HepG2 (cell line): ENCODE measurements around the gene PACC1. TPM values are rescaled to one million over a fixed set of nuclear protein-coding genes. Genes with fewer than 3 reads are reported as not detected.

Experiments used
- ATAC-seq: fragments of 200-7000 bp; cut with Tn5 transposase; 3 replicates; pipeline ENCODE4 v1.9.1; 2020; ENCODE audit warnings: mild to moderate bottlenecking, moderate library complexity
- BruUV-seq: library from RNA; stranded (reverse); fragments of 400-500 nt; replicated peaks from 2 replicates; lab custom pipeline; 2021; lab: Mats Ljungman, UMichigan
- CTCF ChIA-PET: fragments of 300-600 bp; formaldehyde crosslinking; extraction: SDS; loops from one replicate; lab custom pipeline; 2021; ENCODE audit warnings: low total read pairs, inconsistent platforms, low intra/inter-chr PET ratio; lab: Yijun Ruan, JAX
- POLR2A ChIA-PET: fragments of 350-600 bp; sonication (Branson Sonifier 250); formaldehyde crosslinking; loops from one replicate; lab custom pipeline; 2020; ENCODE audit warnings: antibody characterized with exemption, inconsistent platforms; lab: Yijun Ruan, JAX
- DNase-seq: peaks from one replicate; pipeline ENCODE4 v3.0.0-alpha.2; 2015; ENCODE audit warnings: low spot score
- FAIRE-seq: peaks from 3 replicates; lab custom pipeline; 2011; peaks lifted over from hg19 to GRCh38; lab: Jason Lieb, UNC
- H2AFZ ChIP-seq: one replicate; pipeline ENCODE4 v1.6.1; 2011; ENCODE audit warnings: low read length, inconsistent platforms
- H3K27ac ChIP-seq: fragments of 300-600 bp; 3 replicates; pipeline ENCODE4 v1.8.0; 2011; ENCODE audit warnings: mixed run types, mild to moderate bottlenecking, mixed read lengths, low read length, inconsistent platforms; ENCODE audit not compliant: insufficient read depth; ENCODE audit errors: extremely low read length
- H3K27me3 ChIP-seq, 2 experiments: fragments of 200-600 bp in 1 of 2; 2 replicates in 1 of 2; 3 replicates in 1 of 2; pipeline versions ENCODE4 v1.6.0 to v1.8.0; 2011; ENCODE audit warnings: low read length in 2 of 2, mild to moderate bottlenecking in 2 of 2, moderate library complexity in 2 of 2, inconsistent platforms in 1 of 2; ENCODE audit not compliant: insufficient read depth in 2 of 2, control insufficient read depth in 1 of 2
- H3K36me3 ChIP-seq, 2 experiments: fragments of 200-600 bp in 1 of 2; replicated peaks in 1 of 2; 2 replicates in 1 of 2; 3 replicates in 1 of 2; pipeline versions ENCODE4 v1.5.1 to v1.8.0; 2011; ENCODE audit warnings: low read length in 2 of 2, inconsistent platforms in 1 of 2; ENCODE audit not compliant: insufficient read depth in 2 of 2, control insufficient read depth in 1 of 2
- H3K4me1 ChIP-seq: 2 replicates; pipeline ENCODE4 v1.5.1; 2012; ENCODE audit warnings: low read length, inconsistent platforms; ENCODE audit not compliant: insufficient read depth
- H3K4me2 ChIP-seq: 2 replicates; pipeline ENCODE4 v1.6.0; 2011; ENCODE audit warnings: low read depth, low read length, inconsistent platforms
- H3K4me3 ChIP-seq, 3 experiments: fragments of 200-600 bp in 1 of 3; sonication (generic), shearing (Covaris generic) in 1 of 3; replicated peaks in 1 of 3; 2 replicates each; pipeline ENCODE4 v1.5.1; 2011 to 2016; ENCODE audit warnings: low read length in 3 of 3, inconsistent platforms in 2 of 3, low read depth in 2 of 3, mild to moderate bottlenecking in 2 of 3, control low read depth in 1 of 3, mixed read lengths in 1 of 3; ENCODE audit not compliant: insufficient read depth in 1 of 3
- H3K79me2 ChIP-seq: one replicate; pipeline ENCODE4 v1.6.1; 2011; ENCODE audit warnings: low read length, inconsistent platforms; ENCODE audit not compliant: insufficient read depth
- H3K9ac ChIP-seq: 2 replicates; pipeline ENCODE4 v1.6.0; 2011; ENCODE audit warnings: mild to moderate bottlenecking, low read depth, low read length, inconsistent platforms; ENCODE audit not compliant: insufficient read depth
- H3K9me3 ChIP-seq: 2 replicates; pipeline ENCODE4 v1.5.1; 2012; ENCODE audit warnings: mild to moderate bottlenecking, low read length
- H4K20me1 ChIP-seq: 2 replicates; pipeline ENCODE4 v1.6.0; 2011; ENCODE audit warnings: inconsistent platforms, mild to moderate bottlenecking, low read length, moderate library complexity; ENCODE audit not compliant: insufficient read depth
- ATF1 ChIP-seq: IDR thresholded peaks from 2 replicates; pipeline ENCODE4 v1.6.1; 2016; ENCODE audit warnings: mild to moderate bottlenecking, control low read depth
- KLF11 ChIP-seq: IDR thresholded peaks from 2 replicates; pipeline ENCODE4 v1.6.1; 2016; ENCODE audit warnings: missing compliant biosample characterization
- KLF9 ChIP-seq: IDR thresholded peaks from 2 replicates; pipeline ENCODE4 v1.6.1; 2016; ENCODE audit warnings: low read depth
- MAFG ChIP-seq: sonication (generic); formaldehyde crosslinking; IDR thresholded peaks from 2 replicates; pipeline ENCODE4 v1.5.1; 2020; ENCODE audit warnings: mild to moderate bottlenecking, missing genetic modification reagents
- MTA3 ChIP-seq: sonication (generic); formaldehyde crosslinking; IDR thresholded peaks from 2 replicates; pipeline ENCODE4 v1.4.0; 2020; ENCODE audit warnings: missing genetic modification reagents
- NFKB2 ChIP-seq: sonication (generic); formaldehyde crosslinking; IDR thresholded peaks from 2 replicates; pipeline ENCODE4 v1.4.0; 2020; ENCODE audit warnings: missing genetic modification reagents, borderline replicate concordance
- RBAK ChIP-seq: sonication (generic); formaldehyde crosslinking; IDR thresholded peaks from 2 replicates; pipeline ENCODE4 v1.5.1; 2020; ENCODE audit warnings: mild to moderate bottlenecking, missing genetic modification reagents
- TCF7 ChIP-seq: sonication (generic); IDR thresholded peaks from 2 replicates; pipeline ENCODE4 v1.6.1; 2016; ENCODE audit warnings: antibody characterized with exemption, low read depth
- TOPORS ChIP-seq: sonication (generic); formaldehyde crosslinking; IDR thresholded peaks from 2 replicates; pipeline ENCODE4 v1.8.0; 2023; ENCODE audit warnings: mild to moderate bottlenecking, missing genetic modification reagents
- YEATS4 ChIP-seq: sonication (generic); formaldehyde crosslinking; IDR thresholded peaks from 2 replicates; pipeline ENCODE4 v1.4.0; 2020; ENCODE audit warnings: missing genetic modification reagents, borderline replicate concordance
- ZFX ChIP-seq: sonication (generic); formaldehyde crosslinking; IDR thresholded peaks from 2 replicates; pipeline ENCODE4 v1.4.0; 2020; ENCODE audit warnings: mild to moderate bottlenecking, low read depth, missing genetic modification reagents, moderate library complexity
- ZNF296 ChIP-seq: sonication (generic); formaldehyde crosslinking; conservative IDR thresholded peaks from 2 replicates; pipeline ENCODE4 v1.5.0; 2020; ENCODE audit warnings: mild to moderate bottlenecking, missing genetic modification reagents
- WGBS: methylation state at CpG from one replicate; pipeline ENCODE4 v1.1.6; 2017; ENCODE audit warnings: low lambda C conversion rate; 5-methylcytosine and 5-hydroxymethylcytosine counted together
- in situ Hi-C: cut with HindIII; loops from 2 replicates; pipeline ENCODE4 v1.10.0; 2017; ENCODE audit warnings: low pct_unique_long_range_greater_than_20kb; ENCODE audit not compliant: extremely low pct_ligation_motif_present
- intact Hi-C: fragments of 100-400 bp; cut with micrococcal nuclease; formaldehyde crosslinking; loops from one replicate; pipeline ENCODE4 v1.10.0; 2022; ENCODE audit not compliant: unreplicated experiment
- polyA plus RNA-seq, 8 experiments: library from polyadenylated mRNA; depleted of rRNA in 3 of 8; stranded (reverse) in 7 of 8; unstranded in 1 of 8; fragments of >200 nt; fragmentation: Illumina TruSeq in 4 of 8; extraction: Trizol in 4 of 8; gene quantifications; 2 replicates each; pipeline versions ENCODE4 v1.2.1 to v1.2.3, GENCODE V29; 2011 to 2016; ENCODE audit warnings: low read depth in 4 of 8, missing spikeins in 1 of 8, mixed read lengths in 1 of 8; ENCODE audit not compliant: insufficient read depth in 1 of 8
- total RNA-seq, 5 experiments: library from RNA; depleted of rRNA; stranded (reverse); fragments of >200 nt; fragmentation: Illumina TruSeq; extraction: Trizol; gene quantifications; 2 replicates each; pipeline ENCODE4 v1.2.3, GENCODE V29; 2016; ENCODE audit warnings: low read depth in 1 of 5
- TF ChIP-seq, protein P1 (sequence below): sonication (generic); formaldehyde crosslinking; IDR thresholded peaks from 2 replicates; pipeline ENCODE4 v1.9.0; 2021; ENCODE audit warnings: missing genetic modification reagents, borderline replicate concordance
- TF ChIP-seq, protein P2 (sequence below): sonication (generic); formaldehyde crosslinking; IDR thresholded peaks from 2 replicates; pipeline ENCODE4 v1.4.0; 2020; ENCODE audit warnings: missing genetic modification reagents
- TF ChIP-seq, protein P3 (sequence below): sonication (generic); formaldehyde crosslinking; IDR thresholded peaks from 2 replicates; pipeline ENCODE4 v1.4.0; 2020; ENCODE audit warnings: missing genetic modification reagents, low read depth, mild to moderate bottlenecking, borderline replicate concordance

PACC1 gene
- total and polyA plus RNA-seq, 2 of the 13 experiments (the other 11 are each of a cell fraction or from before 2014, with no cell fraction given): 9.4 to 10.7 TPM

DNA sequence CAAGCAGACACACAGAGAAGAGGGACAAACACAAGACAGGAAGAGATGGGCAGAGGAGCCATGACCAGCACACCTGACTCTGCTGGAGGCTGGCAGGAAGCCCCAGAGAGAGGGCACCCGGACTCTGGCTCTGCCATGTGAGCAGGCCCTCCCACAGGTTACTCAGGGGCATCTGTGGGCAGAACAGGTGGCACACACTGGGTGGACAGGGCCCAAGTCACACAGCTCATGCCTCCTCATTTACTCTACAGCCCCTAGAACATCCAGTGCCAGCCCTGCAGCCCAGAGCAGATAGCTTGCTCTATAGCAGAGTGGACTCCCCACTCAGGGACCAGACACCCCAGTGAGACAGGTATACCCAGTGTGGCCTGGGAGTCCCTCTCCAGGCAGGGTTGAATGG is 28.7 kb downstream of the PACC1 start:
- no peak for ATAC-seq
- no CpG with 5 or more reads among the region's 1 CpG for WGBS
- peaks cover 8 to 32% of the 10 kb centered on the region in 2 experiments; a peak in 4 of 5 replicates for H3K36me3 ChIP-seq

More for the DNA sequence above, 28.7 kb downstream of the PACC1 start:
- in situ Hi-C loops: no loop called here
- DNase-seq: no peak
- H2AFZ ChIP-seq: no peak overlapping the region
- no TSS peak for BruUV-seq
- no peak overlapping the region for H3K4me3 ChIP-seq
- ChIA-PET CTCF (no interaction called here), POLR2A (no interaction called here)
- H3K9me3 ChIP-seq: no peaks in the 10 kb centered on the region
- no peak overlapping the region for H3K4me2 ChIP-seq
- intact Hi-C loops: no loop called here
- no peak overlapping the region for H3K9ac ChIP-seq
- H3K4me1 ChIP-seq: peaks cover 13% of the 10 kb centered on the region
- no peaks in the 10 kb centered on the region for H4K20me1 ChIP-seq
- TF ChIP-seq, protein P1, sequence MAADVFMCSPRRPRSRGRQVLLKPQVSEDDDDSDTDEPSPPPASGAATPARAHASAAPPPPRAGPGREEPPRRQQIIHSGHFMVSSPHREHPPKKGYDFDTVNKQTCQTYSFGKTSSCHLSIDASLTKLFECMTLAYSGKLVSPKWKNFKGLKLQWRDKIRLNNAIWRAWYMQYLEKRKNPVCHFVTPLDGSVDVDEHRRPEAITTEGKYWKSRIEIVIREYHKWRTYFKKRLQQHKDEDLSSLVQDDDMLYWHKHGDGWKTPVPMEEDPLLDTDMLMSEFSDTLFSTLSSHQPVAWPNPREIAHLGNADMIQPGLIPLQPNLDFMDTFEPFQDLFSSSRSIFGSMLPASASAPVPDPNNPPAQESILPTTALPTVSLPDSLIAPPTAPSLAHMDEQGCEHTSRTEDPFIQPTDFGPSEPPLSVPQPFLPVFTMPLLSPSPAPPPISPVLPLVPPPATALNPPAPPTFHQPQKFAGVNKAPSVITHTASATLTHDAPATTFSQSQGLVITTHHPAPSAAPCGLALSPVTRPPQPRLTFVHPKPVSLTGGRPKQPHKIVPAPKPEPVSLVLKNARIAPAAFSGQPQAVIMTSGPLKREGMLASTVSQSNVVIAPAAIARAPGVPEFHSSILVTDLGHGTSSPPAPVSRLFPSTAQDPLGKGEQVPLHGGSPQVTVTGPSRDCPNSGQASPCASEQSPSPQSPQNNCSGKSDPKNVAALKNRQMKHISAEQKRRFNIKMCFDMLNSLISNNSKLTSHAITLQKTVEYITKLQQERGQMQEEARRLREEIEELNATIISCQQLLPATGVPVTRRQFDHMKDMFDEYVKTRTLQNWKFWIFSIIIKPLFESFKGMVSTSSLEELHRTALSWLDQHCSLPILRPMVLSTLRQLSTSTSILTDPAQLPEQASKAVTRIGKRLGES: no peak
- TF ChIP-seq KLF11 (no peak), ATF1 (CRISPR knock-in tag) (no peak), MTA3 (CRISPR knock-in tag) (no peak), TOPORS (CRISPR knock-in tag) (no peak), KLF9 (CRISPR knock-in tag) (no peak), NFKB2 (no peak), TCF7 (no peak), MAFG (CRISPR knock-in tag) (no peak), RBAK (CRISPR knock-in tag) (no peak), YEATS4 (CRISPR knock-in tag) (no peak), ZFX (no peak), ZNF296 (CRISPR knock-in tag) (no peak)
- TF ChIP-seq, protein P2, sequence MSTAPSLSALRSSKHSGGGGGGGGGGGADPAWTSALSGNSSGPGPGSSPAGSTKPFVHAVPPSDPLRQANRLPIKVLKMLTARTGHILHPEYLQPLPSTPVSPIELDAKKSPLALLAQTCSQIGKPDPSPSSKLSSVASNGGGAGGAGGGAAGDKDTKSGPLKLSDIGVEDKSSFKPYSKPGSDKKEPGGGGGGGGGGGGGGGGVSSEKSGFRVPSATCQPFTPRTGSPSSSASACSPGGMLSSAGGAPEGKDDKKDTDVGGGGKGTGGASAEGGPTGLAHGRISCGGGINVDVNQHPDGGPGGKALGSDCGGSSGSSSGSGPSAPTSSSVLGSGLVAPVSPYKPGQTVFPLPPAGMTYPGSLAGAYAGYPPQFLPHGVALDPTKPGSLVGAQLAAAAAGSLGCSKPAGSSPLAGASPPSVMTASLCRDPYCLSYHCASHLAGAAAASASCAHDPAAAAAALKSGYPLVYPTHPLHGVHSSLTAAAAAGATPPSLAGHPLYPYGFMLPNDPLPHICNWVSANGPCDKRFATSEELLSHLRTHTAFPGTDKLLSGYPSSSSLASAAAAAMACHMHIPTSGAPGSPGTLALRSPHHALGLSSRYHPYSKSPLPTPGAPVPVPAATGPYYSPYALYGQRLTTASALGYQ: no peak
- TF ChIP-seq, protein P3, sequence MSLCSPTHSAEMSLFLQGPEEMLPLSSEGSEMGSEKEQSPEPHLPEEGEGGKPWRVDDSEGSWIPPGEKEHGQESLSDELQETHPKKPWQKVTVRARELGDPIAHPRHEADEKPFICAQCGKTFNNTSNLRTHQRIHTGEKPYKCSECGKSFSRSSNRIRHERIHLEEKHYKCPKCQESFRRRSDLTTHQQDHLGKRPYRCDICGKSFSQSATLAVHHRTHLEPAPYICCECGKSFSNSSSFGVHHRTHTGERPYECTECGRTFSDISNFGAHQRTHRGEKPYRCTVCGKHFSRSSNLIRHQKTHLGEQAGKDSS (CRISPR knock-in tag): no peak
- no peaks in the 10 kb centered on the region for H3K27me3 ChIP-seq
- FAIRE-seq: no peak
- H3K79me2 ChIP-seq: no peaks in the 10 kb centered on the region
- no peak overlapping the region for H3K27ac ChIP-seq
